ENCODE data around the gene CD244.
"Not testable (repeated sequence)": the region's sequence is repeated elsewhere in the genome, so short reads cannot be mapped to it uniquely, and the experiment has no call there.

CD244 gene

GRCh38 chr1:160789702-160790611, 72.7 kb downstream of the CD244 start:
- Histone ChIP-seq H3K9me3 (ENCODE audit: control insufficient read depth in 1 of 2, low read length in 2 of 2) (no peaks in the 10 kb centered on the region), H3K9ac (ENCODE audit: low read depth in 1 of 2, low read length in 2 of 2) (no peak overlapping the region), H3K36me3 (ENCODE audit: control insufficient read depth in 1 of 2, insufficient read depth in 2 of 2, low read length in 2 of 2) (no peaks in the 10 kb centered on the region), H3K4me1 (ENCODE audit: control insufficient read depth in 1 of 2, insufficient read depth in 2 of 2, low read length in 2 of 2) (peaks cover 6 to 8% of the 10 kb centered on the region in 2 donors), H3K27ac (ENCODE audit: low read depth, low read length) (no peak overlapping the region), H3K27me3 (ENCODE audit: control insufficient read depth in 1 of 2, insufficient read depth in 2 of 2, low read length in 2 of 2) (no peaks in the 10 kb centered on the region), H3K4me3 (ENCODE audit: low read depth in 1 of 2, low read length in 2 of 2) (no peak overlapping the region)

- H3K36me3 ChIP-seq (ENCODE audit: control insufficient read depth in 1 of 2, insufficient read depth in 2 of 2, low read length in 2 of 2) = no peaks in the 10 kb centered on the region
- H3K9ac ChIP-seq (ENCODE audit: low read depth in 1 of 2, low read length in 2 of 2) = no peak overlapping the region
- peaks cover 6 to 8% of the 10 kb centered on the region in 2 donors for H3K4me1 ChIP-seq (ENCODE audit: control insufficient read depth in 1 of 2, insufficient read depth in 2 of 2, low read length in 2 of 2)
- H3K27ac ChIP-seq (ENCODE audit: low read depth, low read length) = no peak overlapping the region
- no peaks in the 10 kb centered on the region for H3K27me3 ChIP-seq (ENCODE audit: control insufficient read depth in 1 of 2, insufficient read depth in 2 of 2, low read length in 2 of 2)
- H3K9me3 ChIP-seq (ENCODE audit: control insufficient read depth in 1 of 2, low read length in 2 of 2) = no peaks in the 10 kb centered on the region
- no peak overlapping the region for H3K4me3 ChIP-seq (ENCODE audit: low read depth in 1 of 2, low read length in 2 of 2)
Observed at GRCh38 chr1:160789051-160789701, 73.5 kb downstream of the CD244 start.

GRCh38 chr1:160782988-160783765, 79.5 kb downstream of the CD244 start:
- H3K9ac ChIP-seq (ENCODE audit: low read depth in 1 of 2, low read length in 2 of 2); H3K36me3 ChIP-seq (ENCODE audit: control insufficient read depth in 1 of 2, insufficient read depth in 2 of 2, low read length in 2 of 2); H3K27ac ChIP-seq (ENCODE audit: low read depth, low read length); H3K9me3 ChIP-seq (ENCODE audit: control insufficient read depth in 1 of 2, low read length in 2 of 2); H3K27me3 ChIP-seq (ENCODE audit: control insufficient read depth in 1 of 2, insufficient read depth in 2 of 2, low read length in 2 of 2); H3K4me3 ChIP-seq (ENCODE audit: low read depth in 1 of 2, low read length in 2 of 2): not testable (repeated sequence)
- peaks cover 22 to 29% of the 10 kb centered on the region in 2 donors for H3K4me1 ChIP-seq (ENCODE audit: control insufficient read depth in 1 of 2, insufficient read depth in 2 of 2, low read length in 2 of 2)

- Histone ChIP-seq H3K36me3 (ENCODE audit: control insufficient read depth in 1 of 2, insufficient read depth in 2 of 2, low read length in 2 of 2) (no peaks in the 10 kb centered on the region), H3K27ac (ENCODE audit: low read depth, low read length) (peak overlapping the region; percentile 70), H3K27me3 (ENCODE audit: control insufficient read depth in 1 of 2, insufficient read depth in 2 of 2, low read length in 2 of 2) (no peaks in the 10 kb centered on the region), H3K9ac (ENCODE audit: low read depth in 1 of 2, low read length in 2 of 2) (peak overlapping the region; percentile 54 to 63), H3K4me3 (ENCODE audit: low read depth in 1 of 2, low read length in 2 of 2) (peak overlapping the region; percentile 28 to 33), H3K9me3 (ENCODE audit: control insufficient read depth in 1 of 2, low read length in 2 of 2) (no peaks in the 10 kb centered on the region), H3K4me1 (ENCODE audit: control insufficient read depth in 1 of 2, insufficient read depth in 2 of 2, low read length in 2 of 2) (peaks cover 22 to 29% of the 10 kb centered on the region in 2 donors)
Observed at GRCh38 chr1:160781914-160782689, 80.6 kb downstream of the CD244 start.

GRCh38 chr1:160781186-160781766, 81.4 kb downstream of the CD244 start:
- Histone ChIP-seq H3K9ac (ENCODE audit: low read depth in 1 of 2, low read length in 2 of 2) (peak overlapping the region; percentile 54 to 63), H3K4me1 (ENCODE audit: control insufficient read depth in 1 of 2, insufficient read depth in 2 of 2, low read length in 2 of 2) (peaks cover 22 to 29% of the 10 kb centered on the region in 2 donors), H3K4me3 (ENCODE audit: low read depth in 1 of 2, low read length in 2 of 2) (peak overlapping the region; percentile 28 to 33), H3K27me3 (ENCODE audit: control insufficient read depth in 1 of 2, insufficient read depth in 2 of 2, low read length in 2 of 2) (no peaks in the 10 kb centered on the region), H3K27ac (ENCODE audit: low read depth, low read length) (peak overlapping the region; percentile 70), H3K9me3 (ENCODE audit: control insufficient read depth in 1 of 2, low read length in 2 of 2) (no peaks in the 10 kb centered on the region), H3K36me3 (ENCODE audit: control insufficient read depth in 1 of 2, insufficient read depth in 2 of 2, low read length in 2 of 2) (no peaks in the 10 kb centered on the region)

- no peaks in the 10 kb centered on the region for H3K36me3 ChIP-seq (ENCODE audit: control insufficient read depth in 1 of 2, insufficient read depth in 2 of 2, low read length in 2 of 2)
- no peaks in the 10 kb centered on the region for H3K9me3 ChIP-seq (ENCODE audit: control insufficient read depth in 1 of 2, low read length in 2 of 2)
- no peak overlapping the region for H3K27ac ChIP-seq (ENCODE audit: low read depth, low read length)
- H3K4me3 ChIP-seq (ENCODE audit: low read depth in 1 of 2, low read length in 2 of 2) = no peak overlapping the region
- no peak overlapping the region for H3K9ac ChIP-seq (ENCODE audit: low read depth in 1 of 2, low read length in 2 of 2)
- H3K4me1 ChIP-seq (ENCODE audit: control insufficient read depth in 1 of 2, insufficient read depth in 2 of 2, low read length in 2 of 2) = peaks cover 22 to 29% of the 10 kb centered on the region in 2 donors
- H3K27me3 ChIP-seq (ENCODE audit: control insufficient read depth in 1 of 2, insufficient read depth in 2 of 2, low read length in 2 of 2) = no peaks in the 10 kb centered on the region
Observed at GRCh38 chr1:160780398-160780755, 82.3 kb downstream of the CD244 start.
